Measurements from ENCODE around the gene NLRC3.

DNA sequence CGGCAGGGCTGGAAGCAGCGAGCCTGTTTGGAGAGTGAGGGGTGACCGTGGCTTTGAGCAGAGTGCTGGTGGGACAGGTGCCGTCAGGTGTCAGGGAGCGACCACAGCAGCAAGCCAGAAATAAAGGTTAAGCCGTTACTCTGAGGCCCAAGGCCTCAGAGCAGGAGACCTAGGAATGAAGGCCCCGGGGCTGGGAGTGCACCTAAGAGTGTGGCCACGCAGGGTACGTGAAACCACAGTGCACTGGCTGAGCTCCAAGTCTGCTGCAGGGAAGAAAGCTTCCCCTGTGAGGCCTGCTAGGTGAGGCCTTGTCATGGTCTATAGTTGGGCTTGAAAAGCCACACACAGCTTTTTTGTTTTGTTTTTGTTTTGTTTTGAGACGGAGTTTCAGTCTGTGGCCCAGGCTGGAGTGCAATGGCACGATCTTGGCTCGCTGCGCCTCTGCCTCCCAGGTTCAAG lies 67.7 kb downstream of the NLRC3 start:
- no peak for TF ChIP-seq SP1 (IDR thresholded peaks at IDR 0.05)
- no peak for TF ChIP-seq SUZ12 (IDR thresholded peaks at IDR 0.05)
- no peak for TF ChIP-seq ELF4 (IDR thresholded peaks at IDR 0.05)
- no peak for TF ChIP-seq FOXM1 (IDR thresholded peaks at IDR 0.05; ENCODE audit: borderline replicate concordance)
- no peak for TF ChIP-seq NFRKB (IDR thresholded peaks at IDR 0.05)
- TF ChIP-seq TARDBP (IDR thresholded peaks at IDR 0.05) = no peak
- TF ChIP-seq HDGF (IDR thresholded peaks at IDR 0.05; ENCODE audit: borderline replicate concordance) = no peak
- no peak for TF ChIP-seq ARNT (IDR thresholded peaks at IDR 0.05)
- TF ChIP-seq CTBP1 (IDR thresholded peaks at IDR 0.05; ENCODE audit: borderline replicate concordance) = no peak

Measured in HEK293T (cell line).